NCI-H226 (cell line): ENCODE results near the gene KIF3C.
A peak's percentile ranks its signal among the peaks of the same experiment; 100 is the strongest.
"Not testable (repeated sequence)": the region's sequence is repeated elsewhere in the genome, so short reads cannot be mapped to it uniquely, and the experiment has no call there.

Experiments used
- DNase-seq: peaks from one replicate; pipeline ENCODE4 v3.0.0-alpha.2; 2015

Gene KIF3C

DNA sequence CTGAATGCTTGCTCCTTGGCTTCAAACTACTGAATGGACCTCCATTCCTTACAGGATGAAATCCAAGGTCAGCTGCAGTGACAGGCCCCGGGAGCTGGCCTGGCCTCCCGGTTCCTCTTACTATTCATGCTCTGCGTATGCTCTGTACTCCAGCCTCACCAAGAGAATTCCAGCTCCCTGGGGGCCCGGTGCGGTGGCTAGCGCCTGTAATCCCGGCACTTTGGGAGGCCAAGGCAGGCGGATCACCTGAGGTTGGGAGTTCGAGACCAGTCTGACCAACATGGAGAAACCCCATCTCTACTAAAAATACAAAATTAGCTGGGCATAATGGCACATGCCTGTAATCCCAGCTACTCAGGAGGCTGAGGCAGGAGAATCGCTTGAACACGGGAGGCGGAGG, 23.7 kb downstream of the KIF3C start:
- DNase-seq: not testable (repeated sequence)

DNA sequence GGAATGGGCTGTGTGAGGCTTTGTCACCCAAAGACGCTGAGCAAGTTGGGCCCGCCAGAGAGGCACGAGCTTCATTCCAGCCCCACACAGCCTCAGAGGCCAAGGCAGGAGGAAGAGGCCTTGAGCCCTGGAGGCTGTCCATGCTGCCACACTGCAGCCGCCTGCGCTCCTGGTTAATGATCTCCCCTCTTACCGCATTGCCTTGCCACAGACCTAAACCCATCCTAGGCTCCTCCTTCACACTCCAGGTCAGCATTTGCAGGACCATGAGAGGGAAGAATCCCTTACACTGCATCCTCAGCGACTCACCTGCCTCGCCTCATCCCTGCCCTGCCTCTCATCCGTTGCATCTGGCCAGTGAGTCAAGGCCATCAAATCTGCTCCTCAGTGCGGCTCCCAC, 24.6 kb downstream of the KIF3C start:
- no peak for DNase-seq

DNA sequence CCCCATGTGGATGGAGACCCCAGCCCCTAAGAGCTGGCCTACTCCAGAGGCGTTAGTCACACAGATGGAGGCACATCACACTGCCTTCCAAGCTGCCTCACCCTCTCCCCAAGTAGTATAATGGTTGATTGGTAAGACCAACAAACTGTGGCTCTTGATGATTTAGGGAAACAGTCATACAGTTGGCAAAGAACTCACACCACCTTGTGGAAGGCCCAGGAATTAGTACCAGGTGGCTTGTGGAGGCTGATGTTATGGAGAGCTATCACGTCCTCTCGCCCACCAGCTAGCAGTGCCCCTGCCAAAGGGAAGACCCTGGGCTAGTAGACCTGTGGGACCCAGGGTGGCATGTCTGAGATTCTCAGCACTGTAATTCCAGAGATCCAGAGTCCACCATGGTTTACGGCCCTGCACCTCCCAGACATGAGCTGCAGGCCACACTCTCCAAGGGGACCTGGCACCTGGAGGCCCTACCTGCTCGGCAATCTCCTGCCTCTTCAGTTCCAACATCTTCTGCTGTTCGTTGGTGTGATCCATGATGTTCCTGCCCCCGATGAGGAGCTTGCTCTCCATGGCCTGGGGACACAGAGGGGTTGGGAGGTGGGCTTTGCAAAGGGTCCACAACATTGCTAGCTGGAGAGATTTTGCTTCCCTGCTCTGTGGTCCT, 26.3 kb downstream of the KIF3C start:
- no peak for DNase-seq

DNA sequence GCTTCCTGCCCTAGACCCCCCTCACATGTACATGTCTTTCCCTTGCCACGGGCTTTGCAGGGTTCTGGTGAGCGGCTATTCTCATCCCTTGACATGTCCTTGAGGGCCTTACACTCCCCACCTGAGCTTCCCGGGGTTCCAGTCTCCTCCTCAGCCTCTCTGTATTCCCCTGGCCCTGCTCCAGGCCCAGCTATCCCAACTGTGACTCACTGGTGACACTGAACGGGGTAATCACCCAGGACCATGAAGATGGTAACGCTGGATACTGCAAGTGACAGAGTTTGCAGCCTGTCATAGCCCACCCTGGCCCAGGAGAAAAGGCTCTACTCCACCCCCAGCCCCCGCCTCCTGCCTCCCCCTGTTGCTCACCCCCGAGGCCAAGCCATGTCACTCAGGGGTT, 27.3 kb downstream of the KIF3C start:
- DNase-seq: no peak

DNA sequence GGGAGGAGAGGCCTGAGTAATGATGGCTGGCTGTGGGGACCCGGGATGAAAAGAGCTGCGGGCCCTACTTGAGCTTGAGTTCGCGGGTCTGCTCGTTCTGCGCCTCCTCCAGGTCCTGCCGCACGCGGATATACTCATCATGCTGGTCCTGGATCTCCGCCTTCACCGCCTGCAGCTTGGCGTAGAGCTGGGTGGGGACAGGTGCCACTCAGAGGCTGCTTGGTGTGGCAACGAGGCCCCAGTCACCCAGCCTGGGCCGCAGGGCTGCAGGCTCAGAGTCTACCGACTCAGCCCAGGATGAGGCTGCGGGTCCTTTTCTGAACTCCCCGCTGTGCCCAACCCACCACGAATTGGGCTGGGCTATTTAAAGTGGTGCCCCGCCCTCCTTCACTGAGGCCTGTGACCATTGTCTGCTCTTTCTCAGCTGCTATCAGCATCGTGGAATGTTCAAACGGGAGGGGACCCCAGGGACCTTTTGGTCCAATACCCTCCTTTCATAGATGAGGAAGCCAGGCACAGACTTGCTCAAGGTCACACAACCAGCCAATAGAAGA, 28.0 kb downstream of the KIF3C start:
- DNase-seq: no peak

DNA sequence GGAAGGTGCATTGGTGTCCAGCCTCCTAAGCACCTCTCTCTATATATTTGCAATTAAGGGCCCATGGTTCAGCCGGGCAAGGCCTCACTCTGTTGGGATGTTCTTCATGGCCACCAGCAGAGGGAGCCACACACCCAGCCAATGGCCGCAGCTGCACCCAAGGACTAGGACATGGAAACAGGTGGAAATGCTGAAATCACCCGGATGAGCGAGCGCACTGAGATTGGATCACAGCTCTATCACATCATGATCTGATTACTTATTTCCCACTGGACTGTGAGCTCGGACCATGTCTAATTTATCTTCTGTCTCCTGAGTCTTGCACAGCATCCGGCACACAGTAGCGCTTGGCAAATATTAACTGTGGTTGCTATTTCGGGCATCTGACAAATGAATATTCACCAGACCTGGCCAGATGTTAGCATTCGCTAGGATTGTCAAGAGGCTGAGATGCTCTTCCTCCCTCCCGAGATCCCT, 31.2 kb downstream of the KIF3C start:
- DNase-seq: peak; percentile 55

DNA sequence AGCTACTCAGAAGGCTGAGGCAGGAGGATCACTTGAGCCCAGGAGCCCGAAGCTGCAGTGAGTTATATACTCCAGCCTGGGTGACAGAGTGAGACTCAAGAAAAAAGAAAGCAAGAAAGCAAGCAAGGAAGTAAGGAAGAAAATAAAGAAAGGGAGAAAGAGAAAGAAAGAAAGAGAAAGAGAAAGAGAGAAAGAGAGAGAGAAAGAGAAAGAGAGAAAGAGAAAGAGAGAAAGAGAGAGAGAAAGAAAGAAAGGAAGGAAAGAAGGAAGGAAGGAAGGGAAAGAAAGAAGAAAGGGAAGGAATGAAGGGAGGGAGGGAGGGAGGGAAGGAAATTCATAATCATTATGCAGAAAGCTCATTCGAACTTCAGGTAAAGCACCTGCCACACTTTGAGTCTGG, 33.9 kb downstream of the KIF3C start:
- no peak for DNase-seq

DNA sequence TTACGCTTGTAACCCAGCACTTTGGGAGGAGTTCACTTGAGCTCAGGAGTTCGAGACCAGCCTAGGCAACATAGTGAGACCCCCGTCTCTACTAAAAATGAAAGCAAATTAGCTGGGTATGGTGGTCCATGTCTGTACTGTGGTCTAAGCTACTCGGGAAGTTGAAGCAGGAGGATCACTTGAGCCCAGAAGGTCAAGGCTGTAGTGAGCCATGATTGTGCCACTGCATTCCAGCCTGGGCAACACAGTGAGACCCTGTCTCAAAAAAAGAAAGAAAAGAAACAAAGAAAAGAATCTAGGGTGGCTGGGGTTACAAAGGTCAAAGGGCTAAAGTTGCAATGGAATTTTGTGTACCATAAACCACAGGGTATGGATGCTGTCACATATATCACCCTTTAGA, 41.3 kb downstream of the KIF3C start:
- no peak for DNase-seq

DNA sequence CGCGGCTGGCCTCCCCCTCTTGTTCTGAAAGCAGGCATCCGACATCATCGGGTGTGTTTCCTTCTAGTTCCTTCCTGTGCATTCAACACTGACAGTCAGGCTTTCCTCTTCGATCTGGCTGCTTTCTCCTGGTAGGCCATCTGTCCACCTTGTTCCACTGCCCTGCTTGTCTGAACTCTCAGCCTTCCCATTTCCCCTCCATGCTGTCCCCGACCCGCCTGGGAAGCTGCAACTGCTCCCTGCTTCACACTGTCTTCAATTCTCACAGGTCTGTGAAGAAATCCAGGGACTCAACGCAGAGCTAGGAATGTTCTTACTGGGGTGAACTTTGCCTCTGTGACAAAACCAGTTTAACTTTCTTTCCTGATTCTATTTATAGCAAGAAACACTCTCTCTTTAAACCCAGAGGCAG, 43.0 kb downstream of the KIF3C start:
- no peak for DNase-seq

DNA sequence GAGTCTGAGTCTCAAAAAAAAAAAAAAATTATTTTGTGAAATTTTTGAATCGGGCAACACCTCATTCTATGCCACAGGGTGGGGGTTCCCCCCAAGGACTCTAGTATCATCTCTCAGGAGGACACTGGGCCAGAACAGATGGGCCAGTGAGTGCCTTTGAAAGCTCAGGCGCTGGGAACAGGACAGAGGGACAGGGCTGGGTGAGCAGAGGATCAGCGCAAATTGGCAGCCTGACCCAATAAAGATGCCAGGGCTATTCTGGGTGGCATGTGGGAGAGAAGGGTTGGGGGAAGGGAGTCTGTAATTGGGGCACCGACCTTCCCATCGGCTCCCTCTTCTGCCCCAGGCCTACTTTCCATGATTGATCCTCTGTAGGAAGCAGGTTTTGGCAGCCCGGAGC, 44.0 kb downstream of the KIF3C start:
- DNase-seq: no peak

DNA sequence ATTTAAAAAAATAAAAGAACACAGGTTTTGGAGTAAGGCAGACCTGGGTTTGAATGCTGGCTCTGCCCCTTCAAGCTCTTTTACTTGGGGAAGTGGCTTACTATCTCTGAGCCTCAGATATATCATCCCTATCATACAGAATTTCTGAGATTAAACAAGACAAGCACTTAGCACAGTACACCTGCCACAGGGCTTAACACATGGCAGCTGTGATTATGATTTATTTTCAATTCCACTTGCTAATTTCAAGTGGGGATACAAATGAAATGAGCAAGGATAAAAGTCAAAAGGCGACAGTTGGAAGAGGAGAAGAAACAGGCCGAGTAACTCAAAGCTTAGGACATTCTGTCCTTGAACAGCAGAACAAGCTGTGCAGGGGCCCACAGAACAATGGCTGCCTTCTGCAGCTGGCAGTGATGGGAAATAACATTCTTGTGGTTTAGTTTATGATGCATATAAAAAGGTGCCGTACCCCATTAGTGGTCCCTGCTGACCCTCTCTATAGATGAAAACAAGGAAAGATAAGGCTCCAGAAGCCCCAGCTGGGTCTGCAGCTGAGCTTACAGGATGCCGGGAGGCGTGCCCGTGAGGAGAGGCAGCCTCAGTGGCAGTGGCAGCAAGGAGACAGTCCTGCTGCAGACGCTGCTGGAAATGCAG, 45.3 kb downstream of the KIF3C start:
- no peak for DNase-seq

DNA sequence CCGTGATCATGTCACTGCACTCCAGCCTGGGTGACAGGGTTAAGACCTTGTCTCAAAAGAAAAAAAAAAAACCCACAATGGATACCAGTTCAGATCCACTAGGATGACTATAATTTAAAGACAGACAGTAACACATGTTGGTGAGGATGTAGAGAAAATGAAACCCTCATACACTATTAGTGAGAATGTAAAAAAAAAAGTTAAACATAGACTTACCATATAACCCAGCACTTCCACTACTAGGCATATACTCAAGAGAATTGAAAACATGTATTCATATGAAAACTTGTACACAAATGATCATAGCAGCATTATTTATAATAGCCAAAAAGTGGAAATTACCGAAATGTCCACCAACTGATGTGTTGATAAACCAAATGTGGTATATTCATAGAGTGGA, 48.7 kb downstream of the KIF3C start:
- no peak for DNase-seq

DNA sequence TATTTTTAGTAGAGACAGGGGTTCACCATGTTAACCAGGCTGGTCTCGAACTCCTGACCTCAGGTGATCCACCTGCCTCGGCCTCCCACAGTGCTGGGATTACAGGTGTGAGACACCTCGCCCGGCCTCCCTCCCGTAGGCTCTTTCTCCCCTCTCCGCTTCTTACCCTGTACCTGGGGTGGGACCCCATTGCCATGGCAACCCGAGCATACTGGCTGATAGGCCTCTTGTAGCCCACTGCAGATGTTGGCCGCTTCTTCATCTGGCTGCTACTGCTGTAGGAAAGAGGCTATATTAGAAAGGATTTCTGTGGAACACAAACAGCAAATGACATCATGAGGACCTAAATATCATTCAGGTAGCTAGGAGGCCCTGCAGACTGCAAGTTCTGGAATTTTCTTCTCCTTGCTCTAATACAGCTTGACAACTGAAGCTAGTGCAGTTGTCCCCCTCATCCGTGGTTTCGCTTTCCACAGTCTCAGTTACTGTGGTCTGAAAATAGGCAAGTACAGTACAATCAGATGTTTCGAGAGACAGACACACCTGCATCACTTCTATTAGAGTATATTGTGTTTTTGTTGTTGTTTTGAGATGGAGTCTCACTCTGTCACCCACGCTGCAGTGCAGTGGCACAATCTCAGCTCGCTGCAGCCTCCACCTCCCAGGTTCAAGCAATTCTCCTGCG, 52.4 kb downstream of the KIF3C start:
- DNase-seq: no peak

DNA sequence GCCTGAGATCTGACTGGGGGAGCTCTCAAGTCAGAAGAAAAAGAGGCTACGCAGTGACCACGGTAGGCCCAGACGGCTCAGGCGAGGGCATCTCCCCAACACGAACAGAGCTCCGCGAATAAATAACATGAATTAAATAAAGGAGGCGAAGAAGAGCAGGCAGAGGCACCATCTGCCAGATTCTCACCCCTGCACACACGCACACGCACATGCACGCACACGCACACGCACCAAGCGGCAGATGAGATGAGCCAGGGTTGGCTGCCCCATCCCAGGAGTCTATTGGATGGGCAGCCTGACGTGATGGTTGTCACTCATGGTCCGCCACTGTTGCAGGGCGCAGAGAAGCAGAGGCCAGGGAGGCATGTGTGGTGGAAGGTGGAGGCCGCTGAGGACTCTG, 53.6 kb downstream of the KIF3C start:
- no peak for DNase-seq

DNA sequence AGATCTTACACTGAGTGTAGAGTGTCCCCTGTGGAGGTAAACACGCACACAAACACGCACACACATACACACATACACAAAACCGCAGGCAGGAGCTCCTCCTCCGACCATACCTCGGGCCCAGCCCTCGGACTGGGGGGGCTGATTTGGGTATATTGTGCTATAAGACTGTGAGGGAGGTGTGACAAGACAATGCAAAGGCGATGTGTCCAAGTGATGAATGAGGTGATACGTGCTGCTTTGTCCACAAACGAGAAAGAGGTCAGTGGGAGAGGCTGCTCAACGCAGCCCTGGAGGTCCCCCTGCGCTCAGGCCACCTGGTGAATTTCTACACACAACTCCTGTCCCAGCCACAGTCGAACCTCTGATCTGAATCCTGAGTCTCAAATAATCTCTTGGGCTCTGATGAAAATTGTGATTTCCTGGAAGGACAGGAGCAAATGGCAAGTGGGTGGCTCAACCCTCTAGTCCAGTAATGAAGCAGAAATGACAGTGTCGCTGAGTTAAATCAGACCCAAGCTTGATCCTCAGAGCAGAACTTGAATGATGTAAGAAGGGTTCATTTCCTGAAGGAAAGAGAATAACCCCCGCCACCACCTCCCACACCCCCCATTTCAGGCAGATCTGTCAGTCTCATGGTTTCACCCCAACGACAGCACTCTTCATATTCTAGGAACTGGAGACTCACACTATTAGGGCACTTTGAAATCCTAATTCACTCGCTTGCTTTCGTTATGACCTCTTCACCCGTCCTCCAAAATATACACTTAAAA, 55.1 kb downstream of the KIF3C start:
- DNase-seq: no peak

DNA sequence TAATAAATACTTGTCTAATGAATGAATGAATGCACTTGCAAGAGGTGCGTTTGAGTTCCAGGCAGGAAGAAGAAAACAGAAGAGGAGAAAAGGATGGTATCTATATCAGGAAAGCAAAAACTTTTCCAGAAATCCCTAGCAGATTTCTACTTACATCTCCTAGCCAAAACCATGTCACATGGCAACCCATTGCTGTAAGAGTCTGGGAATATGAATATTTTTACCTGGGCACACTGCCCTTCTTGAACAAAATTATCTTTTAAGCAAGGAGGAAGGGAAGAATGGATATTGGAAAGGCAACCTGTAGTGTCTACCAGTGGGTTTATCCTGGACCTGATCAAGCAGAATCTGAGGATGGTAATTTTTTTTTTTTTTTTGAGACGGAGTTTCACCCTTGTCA, 59.8 kb downstream of the KIF3C start:
- no peak for DNase-seq

DNA sequence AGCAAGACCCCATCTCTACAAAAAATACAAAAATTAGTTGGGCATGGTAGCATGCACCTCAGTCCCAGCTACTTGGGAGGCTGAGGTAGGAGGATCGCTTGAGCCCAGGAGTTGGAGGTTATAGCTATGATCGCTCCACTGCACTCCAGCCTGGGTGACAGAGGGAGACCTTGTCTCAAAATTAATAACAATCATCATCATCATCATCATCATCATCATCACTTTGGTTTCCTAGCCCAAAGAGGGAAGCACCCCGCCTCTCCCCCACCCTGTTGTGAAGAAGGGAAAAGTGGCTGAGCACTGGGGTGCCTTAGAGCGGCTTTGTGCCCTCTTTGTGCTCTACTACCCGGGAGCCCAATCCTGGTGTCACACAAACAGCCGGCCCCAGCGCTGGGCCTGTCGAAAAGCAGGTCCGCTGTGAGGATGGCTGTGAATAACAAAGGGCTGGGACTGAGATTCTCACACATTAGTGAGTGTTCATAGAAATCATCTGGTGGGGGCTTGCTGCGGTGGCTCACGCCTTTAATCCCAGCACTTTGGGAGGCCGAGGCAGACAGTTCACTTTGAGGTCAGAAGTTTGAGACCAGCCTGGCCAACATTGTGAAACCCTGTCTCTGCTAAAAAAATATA, 61.4 kb downstream of the KIF3C start:
- no peak for DNase-seq

DNA sequence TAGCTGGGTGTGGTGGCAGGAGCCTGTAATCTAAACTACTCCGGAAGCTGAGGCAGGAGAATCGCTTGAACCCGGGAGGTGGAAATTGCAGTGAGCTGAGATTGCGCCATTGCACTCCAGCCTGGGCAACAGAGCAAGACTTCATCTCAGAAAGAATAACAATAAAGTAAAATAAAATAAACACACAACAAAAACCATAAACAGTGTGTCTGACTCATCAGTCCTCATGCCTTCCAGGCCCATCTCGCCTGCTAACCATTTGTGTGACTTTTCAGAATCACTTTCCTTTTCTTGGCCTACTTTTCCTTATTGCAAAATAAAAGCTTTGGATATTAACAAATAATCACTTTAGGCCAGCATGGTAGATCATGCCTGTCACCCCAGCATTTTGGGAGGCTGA, 62.0 kb downstream of the KIF3C start:
- no peak for DNase-seq

DNA sequence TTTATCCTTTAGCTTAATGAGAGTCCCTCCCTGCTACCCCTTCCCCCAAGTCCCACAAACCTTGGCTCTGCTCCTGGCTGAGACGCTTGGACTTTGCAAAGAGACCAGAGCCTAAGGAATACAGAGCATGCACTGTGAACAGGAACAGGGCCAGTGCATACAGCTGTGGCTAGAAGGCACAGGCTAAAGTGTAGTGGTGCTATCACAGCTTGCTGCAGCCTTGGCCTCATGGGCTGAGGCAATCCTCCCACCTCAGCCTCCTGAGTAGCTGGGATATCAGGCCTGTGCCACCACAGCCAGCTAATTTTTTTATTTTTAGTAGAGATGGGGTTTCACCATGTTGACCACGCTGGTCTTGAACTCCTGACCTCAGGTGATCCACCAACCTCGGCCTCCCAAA, 64.5 kb downstream of the KIF3C start:
- no peak for DNase-seq

DNA sequence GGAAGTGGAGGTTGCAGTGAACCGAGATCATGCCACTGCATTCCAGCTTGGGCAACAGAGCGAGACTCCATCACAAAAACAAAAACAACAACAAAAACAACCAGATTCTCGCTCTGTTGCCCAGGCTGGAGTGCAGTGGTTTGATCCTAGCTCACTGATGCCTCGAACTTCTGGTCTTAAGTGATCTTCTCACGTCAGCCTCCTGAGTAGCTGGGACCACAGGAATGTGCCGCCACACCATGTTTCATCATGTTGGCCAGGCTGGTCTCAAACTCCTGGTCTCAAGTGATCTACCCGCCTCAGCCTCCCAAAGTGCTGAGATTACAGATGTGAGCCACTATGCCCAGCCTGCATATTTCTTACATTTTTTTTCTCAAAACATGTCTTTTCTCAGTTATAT, 64.9 kb downstream of the KIF3C start:
- DNase-seq: not testable (repeated sequence)

DNA sequence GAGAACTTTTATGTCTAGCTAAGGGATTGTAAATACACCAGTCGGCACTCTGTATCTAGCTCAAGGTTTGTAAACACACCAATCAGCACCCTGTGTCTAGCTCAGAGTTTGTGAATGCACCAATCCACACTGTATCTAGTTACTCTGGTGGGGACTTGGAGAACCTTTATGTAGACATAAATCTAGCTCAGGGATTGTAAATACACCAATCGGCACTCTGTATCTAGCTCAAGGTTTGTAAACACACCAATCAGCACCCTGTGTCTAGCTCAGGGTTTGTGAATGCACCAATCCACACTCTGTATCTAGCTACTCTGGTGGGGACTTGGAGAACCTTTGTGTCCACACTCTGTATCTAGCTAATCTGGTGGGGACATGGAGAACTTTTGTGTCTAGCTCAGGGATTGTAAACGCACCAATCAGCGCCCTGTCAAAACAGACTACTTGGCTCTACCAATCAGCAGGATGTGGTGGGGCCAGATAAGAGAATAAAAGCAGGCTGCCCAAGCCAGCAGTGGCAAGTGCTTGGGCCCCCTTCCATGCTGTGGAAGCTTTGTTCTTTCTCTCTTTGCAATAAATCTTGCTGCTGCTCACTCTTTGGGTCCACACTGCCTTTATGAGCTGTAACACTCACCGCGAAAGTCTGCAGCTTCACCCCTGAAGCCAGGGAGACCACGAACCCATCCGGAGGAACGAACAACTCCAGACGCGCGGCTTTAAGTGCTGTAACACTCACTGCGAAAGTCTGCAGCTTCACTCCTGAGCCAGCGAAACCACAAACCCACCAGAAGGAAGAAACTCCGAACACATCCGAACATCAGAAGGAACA, 66.1 kb downstream of the KIF3C start:
- not testable (repeated sequence) for DNase-seq

DNA sequence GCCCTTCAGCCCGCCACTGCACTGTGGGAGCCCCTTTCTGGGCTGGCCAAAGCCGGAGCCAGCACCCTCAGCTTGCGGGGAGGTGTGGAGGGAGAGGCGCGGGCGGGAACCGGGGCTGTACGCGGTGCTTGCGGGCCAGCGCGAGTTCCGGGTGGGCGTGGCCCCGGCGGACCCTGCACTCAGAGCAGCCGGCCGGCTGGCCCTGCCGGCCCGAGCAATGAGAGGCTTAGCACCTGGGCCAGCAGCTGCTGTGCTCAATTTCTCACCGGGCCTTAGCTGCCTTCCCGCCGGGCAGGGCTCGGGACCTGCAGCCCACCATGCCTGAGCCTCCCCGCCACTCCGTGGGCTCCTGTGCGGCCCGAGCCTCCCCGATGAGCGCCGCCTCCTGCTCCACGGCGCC, 66.9 kb downstream of the KIF3C start:
- DNase-seq: not testable (repeated sequence)
